H9 (cell line): ENCODE data around the gene CDK5. TPM values are rescaled to one million over a fixed set of nuclear protein-coding genes. Genes with fewer than 3 reads are reported as not detected.

Experiments used
- DNase-seq: peaks from one replicate; pipeline ENCODE4 v3.0.0-alpha.2; 2017
- H2AFZ ChIP-seq: one replicate; pipeline ENCODE4 v1.6.1; 2013; ENCODE audit warnings: mild to moderate bottlenecking, low read length, control low read depth, moderate library complexity
- H2AK5ac ChIP-seq: 2 replicates; pipeline ENCODE4 v1.6.1; 2013; ENCODE audit warnings: low read length, control low read depth, mixed read lengths; ENCODE audit not compliant: insufficient read length
- H2BK120ac ChIP-seq: one replicate; pipeline ENCODE4 v1.6.1; 2013; ENCODE audit warnings: low read depth, mild to moderate bottlenecking, low read length, control low read depth, inconsistent platforms; ENCODE audit not compliant: poor library complexity, severe bottlenecking
- H2BK12ac ChIP-seq: 2 replicates; pipeline ENCODE4 v1.6.1; 2013; ENCODE audit warnings: low read length, control low read depth, mixed read lengths, low read depth; ENCODE audit not compliant: insufficient read length
- H2BK15ac ChIP-seq: 2 replicates; pipeline ENCODE4 v1.6.1; 2013; ENCODE audit warnings: low read depth, low read length, control low read depth
- H2BK20ac ChIP-seq: one replicate; pipeline ENCODE4 v1.6.1; 2013; ENCODE audit warnings: low read depth, mild to moderate bottlenecking, low read length, control low read depth, inconsistent platforms; ENCODE audit not compliant: poor library complexity, severe bottlenecking
- H2BK5ac ChIP-seq: 2 replicates; pipeline ENCODE4 v1.6.1; 2013; ENCODE audit warnings: low read length, control low read depth, mixed read lengths; ENCODE audit not compliant: insufficient read length
- H3K14ac ChIP-seq: 2 replicates; pipeline ENCODE4 v1.6.1; 2013; ENCODE audit warnings: low read length, control low read depth; ENCODE audit not compliant: insufficient read depth
- H3K18ac ChIP-seq: 2 replicates; pipeline ENCODE4 v1.6.1; 2013; ENCODE audit warnings: low read depth, mild to moderate bottlenecking, mixed read lengths, low read length, control low read depth; ENCODE audit not compliant: insufficient read length
- H3K23ac ChIP-seq: 2 replicates; pipeline ENCODE4 v1.6.1; 2013; ENCODE audit warnings: low read length, control low read depth, mixed read lengths, low read depth; ENCODE audit not compliant: insufficient read length
- H3K23me2 ChIP-seq: 2 replicates; pipeline ENCODE4 v1.6.1; 2013; ENCODE audit warnings: low read depth, mild to moderate bottlenecking, mixed read lengths, low read length, control low read depth; ENCODE audit not compliant: insufficient read length, poor library complexity, severe bottlenecking
- H3K27ac ChIP-seq: 2 replicates; pipeline ENCODE4 v1.5.1; 2013; ENCODE audit warnings: low read length, control low read depth, mixed read lengths, low read depth; ENCODE audit not compliant: insufficient read length
- H3K27me3 ChIP-seq: 2 replicates; pipeline ENCODE4 v1.6.1; 2013; ENCODE audit warnings: low read length, control low read depth, inconsistent platforms; ENCODE audit not compliant: insufficient read depth
- H3K4ac ChIP-seq: 2 replicates; pipeline ENCODE4 v1.6.1; 2013; ENCODE audit warnings: low read depth, mild to moderate bottlenecking, control low read depth, inconsistent platforms, low read length, moderate library complexity
- H3K4me1 ChIP-seq: 2 replicates; pipeline ENCODE4 v1.6.1; 2013; ENCODE audit warnings: low read length, control low read depth, inconsistent platforms; ENCODE audit not compliant: insufficient read depth
- H3K4me2 ChIP-seq: 2 replicates; pipeline ENCODE4 v1.6.1; 2013; ENCODE audit warnings: low read length, control low read depth, mixed read lengths; ENCODE audit not compliant: insufficient read length, insufficient read depth
- H3K56ac ChIP-seq: 2 replicates; pipeline ENCODE4 v1.6.1; 2013; ENCODE audit warnings: low read depth, mild to moderate bottlenecking, mixed read lengths, low read length, control low read depth; ENCODE audit not compliant: insufficient read length
- H3K79me1 ChIP-seq: 2 replicates; pipeline ENCODE4 v1.6.1; 2013; ENCODE audit warnings: low read depth, mild to moderate bottlenecking, moderate library complexity, low read length, control low read depth, inconsistent platforms; ENCODE audit not compliant: insufficient read depth, poor library complexity, severe bottlenecking
- H3K79me2 ChIP-seq: 2 replicates; pipeline ENCODE4 v1.6.1; 2013; ENCODE audit warnings: low read length, control low read depth, inconsistent platforms; ENCODE audit not compliant: insufficient read depth
- H3K9ac ChIP-seq: 2 replicates; pipeline ENCODE4 v1.6.1; 2013; ENCODE audit warnings: low read length, control low read depth, mixed read lengths; ENCODE audit not compliant: insufficient read length; ENCODE audit errors: extremely low read depth
- H3K9me3 ChIP-seq: one replicate; pipeline ENCODE4 v1.6.1; 2013; ENCODE audit warnings: low read depth, low read length, inconsistent platforms; ENCODE audit not compliant: control insufficient read depth
- H3T11ph ChIP-seq: one replicate; pipeline ENCODE4 v1.6.1; 2013; ENCODE audit warnings: mild to moderate bottlenecking, low read length, control low read depth, inconsistent platforms
- H4K20me1 ChIP-seq: one replicate; pipeline ENCODE4 v1.6.1; 2013; ENCODE audit not compliant: control insufficient read depth, insufficient read length, insufficient read depth
- H4K5ac ChIP-seq: 2 replicates; pipeline ENCODE4 v1.6.1; 2013; ENCODE audit warnings: low read depth, mild to moderate bottlenecking, mixed read lengths, low read length, control low read depth; ENCODE audit not compliant: insufficient read length
- H4K8ac ChIP-seq: replicated peaks from 2 replicates; pipeline ENCODE4 v1.6.1; 2013; ENCODE audit warnings: low read length, control low read depth, mixed read lengths, low read depth; ENCODE audit not compliant: insufficient read length
- H4K91ac ChIP-seq: 2 replicates; pipeline ENCODE4 v1.6.1; 2013; ENCODE audit warnings: low read depth, mild to moderate bottlenecking, moderate library complexity, mixed read lengths, low read length, control low read depth; ENCODE audit not compliant: insufficient read length
- H3K27ac Mint-ChIP-seq, 3 experiments: 2 replicates in 2 of 3; 3 replicates in 1 of 3; pipeline ENCODE4 v1.8.0; 2020 to 2021; ENCODE audit warnings: mixed read lengths in 3 of 3, mild to moderate bottlenecking in 1 of 3, moderate library complexity in 1 of 3
- H3K27me3 Mint-ChIP-seq: 2 replicates; pipeline ENCODE4 v1.8.0; 2021; ENCODE audit warnings: low read depth, mild to moderate bottlenecking, moderate library complexity, mixed read lengths
- H3K36me3 Mint-ChIP-seq, 3 experiments: 2 replicates in 2 of 3; 3 replicates in 1 of 3; pipeline ENCODE4 v1.8.0; 2020 to 2021; ENCODE audit warnings: low read depth in 3 of 3, mixed read lengths in 3 of 3; ENCODE audit not compliant: insufficient read depth in 1 of 3
- H3K4me1 Mint-ChIP-seq, 2 experiments: 2 replicates each; pipeline ENCODE4 v1.8.0; 2020; ENCODE audit warnings: mixed read lengths in 2 of 2
- H3K4me3 Mint-ChIP-seq, 2 experiments: 2 replicates in 1 of 2; 3 replicates in 1 of 2; pipeline ENCODE4 v1.8.0; 2020 to 2021; ENCODE audit warnings: mild to moderate bottlenecking in 2 of 2, mixed read lengths in 2 of 2, moderate library complexity in 1 of 2
- H3K9me3 Mint-ChIP-seq, 2 experiments: 2 replicates in 1 of 2; 3 replicates in 1 of 2; pipeline ENCODE4 v1.8.0; 2020; ENCODE audit warnings: mild to moderate bottlenecking in 2 of 2, mixed read lengths in 2 of 2, moderate library complexity in 1 of 2
- CTCF ChIP-seq: fragments of 200-600 bp; sonication (generic); conservative IDR thresholded peaks from 3 replicates; pipeline ENCODE4 v1.8.0; 2021; ENCODE audit warnings: antibody characterized with exemption, mild to moderate bottlenecking
- WGBS: extraction: QIAGEN DNeasy Blood & Tissue Kit; methylation state at CpG from one replicate; pipeline ENCODE4 v1.1.7; 2013; ENCODE audit warnings: missing lambda C conversion rate, low lambda C conversion rate, mixed read lengths; ENCODE audit not compliant: insufficient read length; ENCODE audit errors: extremely low coverage; 5-methylcytosine and 5-hydroxymethylcytosine counted together
- total RNA-seq: library from RNA; stranded (reverse); gene quantifications from 2 replicates; pipeline ENCODE4 v1.2.1, GENCODE V29; 2021

Gene CDK5
- total RNA-seq, 1 experiment from 2014 or later, result 19.9 TPM

- no CpG with 5 or more reads among the region's 22 CpGs for WGBS
- Histone ChIP-seq H3K23me2 (no peaks in the 10 kb centered on the region), H2BK5ac (no peak overlapping the region), H2AK5ac (no peak overlapping the region), H3K18ac (no peak overlapping the region), H2BK20ac (no peak overlapping the region), H2BK120ac (no peak overlapping the region), H3K56ac (no peak overlapping the region), H3K79me2 (no peaks in the 10 kb centered on the region; the same call in 1 of the 2 replicates), H2BK15ac (no peak overlapping the region), H4K91ac (no peak overlapping the region), H3K4ac (no peak overlapping the region), H4K5ac (no peak overlapping the region), H2AFZ (no peak overlapping the region), H3K9me3 (no peaks in the 10 kb centered on the region), H4K8ac (no peak overlapping the region), H3K79me1 (no peaks in the 10 kb centered on the region), H3K23ac (no peak overlapping the region), H3K4me2 (no peak overlapping the region), H3K9ac (no peak overlapping the region), H3K27me3 (no peaks in the 10 kb centered on the region), H3T11ph (no peak overlapping the region), H3K4me1 (no peaks in the 10 kb centered on the region), H3K14ac (no peak overlapping the region), H4K20me1 (no peaks in the 10 kb centered on the region), H3K27ac (no peak overlapping the region), H2BK12ac (no peak overlapping the region)
- Mint-ChIP-seq H3K4me3 (peak overlapping the region in 1 of 2 experiments; percentile 62; a peak in 2 of 5 replicates), H3K27ac (peak overlapping the region in 1 of 3 experiments; percentile 72; a peak in 3 of 7 replicates), H3K4me1 (peaks cover 24 to 31% of the 10 kb centered on the region in 2 experiments), H3K9me3 (no peaks in the 10 kb centered on the region), H3K27me3 (peaks cover 1% of the 10 kb centered on the region; the same call in 1 of the 2 replicates), H3K36me3 (peaks cover 19 to 43% (median 41%) of the 10 kb centered on the region in 3 experiments)
- DNase-seq, result no peak
- no peak for TF ChIP-seq CTCF
These were observed 18.3 kb upstream of the CDK5 start for GRCh38 chr7:151075978-151076426.
